Ovary (tissue), 3 donors: Measurements from ENCODE around the gene ACVR1B.

Experiments
- POLR2A ChIP-seq: fragments of 450-650 bp; IDR thresholded peaks from one replicate; pipeline ENCODE4 v1.6.1; 2017; ENCODE audit warnings: antibody characterized with exemption, mild to moderate bottlenecking, moderate library complexity
- TF ChIP-seq, protein P1 (sequence below), 3 donors: fragments of 450-650 bp in 2 of 3; fragments of 200-600 bp in 1 of 3; IDR thresholded peaks; one replicate each; pipeline versions ENCODE4 v1.5.1 to v1.8.0; 2016 to 2022; ENCODE audit warnings: antibody characterized with exemption in 3 of 3, mild to moderate bottlenecking in 1 of 3
- donor health status: DM: no; HTN: no; CAD: no.

DNA sequence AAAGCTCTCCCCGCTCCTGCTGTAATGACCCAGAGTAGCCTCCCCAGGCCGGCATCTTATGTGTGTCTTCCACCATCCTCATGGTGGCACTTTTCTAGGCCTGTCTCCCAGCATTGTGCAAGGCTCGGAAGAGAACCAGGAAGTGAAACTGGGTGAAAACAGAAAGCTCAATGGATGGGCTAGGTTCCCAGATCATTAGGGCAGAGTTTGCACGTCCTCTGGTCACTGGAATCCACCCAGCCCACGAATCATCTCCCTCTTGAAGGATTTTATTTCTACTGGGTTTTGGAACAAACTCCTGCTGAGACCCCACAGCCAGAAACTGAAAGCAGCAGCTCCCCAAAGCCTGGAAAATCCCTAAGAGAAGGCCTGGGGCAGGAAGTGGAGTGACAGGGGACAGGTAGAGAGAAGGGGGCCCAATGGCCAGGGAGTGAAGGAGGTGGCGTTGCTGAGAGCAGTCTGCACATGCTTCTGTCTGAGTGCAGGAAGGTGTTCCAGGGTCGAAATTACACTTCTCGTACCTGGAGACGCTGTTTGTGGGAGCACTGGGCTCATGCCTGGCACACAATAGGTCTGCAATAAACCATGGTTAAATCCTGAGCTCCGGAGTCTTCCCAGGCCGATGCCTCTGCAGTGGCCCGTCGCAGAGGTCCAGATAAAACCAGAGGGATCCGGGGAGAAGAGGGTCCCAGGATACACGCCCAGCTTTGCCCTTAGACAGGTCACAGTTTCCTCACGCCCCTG lies 28.6 kb upstream of the ACVR1B start:
- TF ChIP-seq, protein P1, sequence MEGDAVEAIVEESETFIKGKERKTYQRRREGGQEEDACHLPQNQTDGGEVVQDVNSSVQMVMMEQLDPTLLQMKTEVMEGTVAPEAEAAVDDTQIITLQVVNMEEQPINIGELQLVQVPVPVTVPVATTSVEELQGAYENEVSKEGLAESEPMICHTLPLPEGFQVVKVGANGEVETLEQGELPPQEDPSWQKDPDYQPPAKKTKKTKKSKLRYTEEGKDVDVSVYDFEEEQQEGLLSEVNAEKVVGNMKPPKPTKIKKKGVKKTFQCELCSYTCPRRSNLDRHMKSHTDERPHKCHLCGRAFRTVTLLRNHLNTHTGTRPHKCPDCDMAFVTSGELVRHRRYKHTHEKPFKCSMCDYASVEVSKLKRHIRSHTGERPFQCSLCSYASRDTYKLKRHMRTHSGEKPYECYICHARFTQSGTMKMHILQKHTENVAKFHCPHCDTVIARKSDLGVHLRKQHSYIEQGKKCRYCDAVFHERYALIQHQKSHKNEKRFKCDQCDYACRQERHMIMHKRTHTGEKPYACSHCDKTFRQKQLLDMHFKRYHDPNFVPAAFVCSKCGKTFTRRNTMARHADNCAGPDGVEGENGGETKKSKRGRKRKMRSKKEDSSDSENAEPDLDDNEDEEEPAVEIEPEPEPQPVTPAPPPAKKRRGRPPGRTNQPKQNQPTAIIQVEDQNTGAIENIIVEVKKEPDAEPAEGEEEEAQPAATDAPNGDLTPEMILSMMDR (IDR thresholded peaks at IDR 0.05): no peak
- no peak for TF ChIP-seq POLR2A
